ENCODE measurements around the gene STON1.

DNA sequence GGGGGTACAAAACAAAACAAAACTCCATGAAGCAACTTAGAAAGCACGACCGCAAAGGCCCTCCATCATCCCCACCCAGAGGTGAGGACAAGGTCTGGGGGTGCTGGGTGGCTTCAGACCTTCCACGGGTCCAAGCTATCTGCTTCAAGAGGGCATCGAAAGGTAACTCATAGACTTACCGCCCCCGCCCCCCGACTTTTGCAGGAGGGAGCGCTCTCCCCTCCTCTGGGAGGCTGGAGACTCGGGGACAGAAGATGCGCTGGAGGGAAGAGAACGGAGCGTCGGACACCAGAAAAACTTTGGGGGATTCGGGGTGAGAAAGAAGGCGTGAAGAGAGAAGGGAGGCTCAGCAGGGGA is 300 bp upstream of the STON1 start:
- TF ChIP-seq, protein P1, sequence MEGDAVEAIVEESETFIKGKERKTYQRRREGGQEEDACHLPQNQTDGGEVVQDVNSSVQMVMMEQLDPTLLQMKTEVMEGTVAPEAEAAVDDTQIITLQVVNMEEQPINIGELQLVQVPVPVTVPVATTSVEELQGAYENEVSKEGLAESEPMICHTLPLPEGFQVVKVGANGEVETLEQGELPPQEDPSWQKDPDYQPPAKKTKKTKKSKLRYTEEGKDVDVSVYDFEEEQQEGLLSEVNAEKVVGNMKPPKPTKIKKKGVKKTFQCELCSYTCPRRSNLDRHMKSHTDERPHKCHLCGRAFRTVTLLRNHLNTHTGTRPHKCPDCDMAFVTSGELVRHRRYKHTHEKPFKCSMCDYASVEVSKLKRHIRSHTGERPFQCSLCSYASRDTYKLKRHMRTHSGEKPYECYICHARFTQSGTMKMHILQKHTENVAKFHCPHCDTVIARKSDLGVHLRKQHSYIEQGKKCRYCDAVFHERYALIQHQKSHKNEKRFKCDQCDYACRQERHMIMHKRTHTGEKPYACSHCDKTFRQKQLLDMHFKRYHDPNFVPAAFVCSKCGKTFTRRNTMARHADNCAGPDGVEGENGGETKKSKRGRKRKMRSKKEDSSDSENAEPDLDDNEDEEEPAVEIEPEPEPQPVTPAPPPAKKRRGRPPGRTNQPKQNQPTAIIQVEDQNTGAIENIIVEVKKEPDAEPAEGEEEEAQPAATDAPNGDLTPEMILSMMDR (IDR thresholded peaks at IDR 0.05) = no peak
- TF ChIP-seq POLR2A (IDR thresholded peaks at IDR 0.05) = no peak
